T-helper 22 cell (primary cell): Measurements from ENCODE around the gene ADAMTS1.
"Not testable (repeated sequence)": the region's sequence is repeated elsewhere in the genome, so short reads cannot be mapped to it uniquely, and the experiment has no call there.

ENCODE experiments used
- DNase-seq: peaks from one replicate; pipeline ENCODE4 v3.0.0-alpha.2; 2020; ENCODE audit warnings: low read depth

Gene ADAMTS1

DNA sequence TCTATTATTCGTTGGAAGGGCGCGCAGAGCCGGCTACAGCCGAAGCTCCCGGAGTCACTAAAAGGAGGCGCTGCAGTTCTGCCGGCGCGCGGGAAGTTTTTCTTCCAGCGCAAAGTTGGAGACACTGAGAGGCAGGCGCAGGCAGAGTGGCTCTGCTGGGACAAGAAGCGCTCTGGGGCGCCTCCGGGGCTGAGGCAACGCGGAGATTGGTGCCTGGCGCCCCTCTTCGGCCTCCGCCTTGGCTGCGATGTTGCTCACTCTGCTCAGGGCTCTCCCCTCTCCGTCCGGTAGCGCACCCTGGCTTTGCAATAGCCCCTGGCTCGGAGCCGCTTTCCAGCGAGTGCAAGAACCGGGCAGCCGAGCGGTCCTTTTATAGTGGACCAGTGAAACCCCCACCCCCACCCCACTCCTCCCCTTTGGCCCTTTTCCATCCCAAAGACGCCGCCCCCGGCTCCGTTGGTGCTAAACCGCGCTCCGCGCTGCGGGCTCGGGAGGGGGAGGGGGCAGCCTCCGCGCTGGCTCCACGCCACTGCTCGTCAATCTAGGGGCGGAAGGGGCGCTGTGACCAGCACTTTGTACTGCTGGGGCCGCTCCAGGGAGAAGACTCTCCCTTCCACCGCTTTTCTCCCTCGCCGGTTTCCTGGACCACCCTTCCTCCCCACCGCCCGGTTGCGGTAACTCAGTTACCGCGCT, at the start of gene ADAMTS1:
ADAMTS1 (minus strand) TSS at position 344 of the 693 bp plus-strand sequence. CDS start 455 bp downstream, outside the sequence.
- no peak for DNase-seq

GRCh38 chr21:26892151-26892550, 46.9 kb upstream of the ADAMTS1 start:
- no peak for DNase-seq

DNA sequence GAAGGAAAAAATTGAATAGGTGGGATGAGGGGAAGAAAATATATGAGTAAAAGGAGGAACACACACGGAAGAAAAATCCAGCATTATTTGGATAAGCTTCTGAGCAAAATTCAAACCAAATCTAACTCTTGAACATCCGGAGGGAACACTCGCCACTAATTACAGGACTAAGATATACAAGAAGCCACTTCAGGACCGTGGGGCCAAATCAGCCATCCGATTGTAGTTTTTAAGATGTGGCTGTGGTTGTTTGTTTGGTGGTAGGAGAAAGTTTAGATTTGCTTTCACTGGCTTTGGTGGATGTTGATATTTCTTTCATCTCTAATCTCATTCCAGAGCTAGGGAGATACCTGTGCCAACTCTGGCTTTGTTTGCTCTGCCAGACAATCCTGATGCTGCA, 43.7 kb upstream of the ADAMTS1 start:
- DNase-seq = no peak

DNA sequence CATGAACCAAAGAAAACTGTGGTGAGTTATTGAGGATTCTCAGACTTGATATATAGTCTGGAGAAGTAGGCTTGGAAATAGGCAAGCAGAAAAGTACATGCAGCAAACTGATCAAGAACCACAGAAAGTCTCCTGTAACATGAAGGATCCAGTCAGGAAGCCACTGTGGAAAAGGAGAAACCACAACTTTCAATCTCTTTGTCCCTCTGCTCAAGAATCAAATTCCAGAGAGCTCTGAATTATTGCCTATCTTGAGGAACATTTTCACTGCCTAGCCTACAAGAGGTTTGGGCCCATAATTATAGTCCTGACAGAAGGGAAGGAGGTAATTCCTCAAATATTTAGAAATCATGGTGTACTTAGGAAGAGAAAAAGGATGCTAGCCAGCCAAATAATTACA, 43.0 kb upstream of the ADAMTS1 start:
- no peak for DNase-seq

- DNase-seq = no peak
These were observed 42.0 kb upstream of the ADAMTS1 start for GRCh38 chr21:26887251-26887650.

GRCh38 chr21:26884436-26884835, 39.2 kb upstream of the ADAMTS1 start:
- no peak for DNase-seq

DNA sequence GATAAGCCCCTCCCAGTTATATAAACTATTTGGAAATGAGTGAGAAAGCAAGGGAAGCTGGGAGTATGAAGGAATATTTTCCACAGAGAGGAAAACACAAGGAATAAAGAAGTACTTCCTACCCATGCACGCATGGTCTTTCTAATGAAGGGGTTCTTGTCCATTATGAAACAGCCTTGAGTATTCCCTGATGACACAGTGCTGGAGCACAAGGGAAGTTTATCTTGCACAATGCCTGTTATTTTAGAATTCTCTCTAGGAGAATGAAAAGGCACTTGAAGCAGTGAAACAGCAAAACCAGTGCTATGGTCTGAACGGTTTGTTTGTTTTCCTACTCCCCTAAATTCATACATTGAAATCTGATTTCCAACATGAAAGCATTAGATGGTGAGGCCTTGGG, 38.6 kb upstream of the ADAMTS1 start:
- no peak for DNase-seq

DNA sequence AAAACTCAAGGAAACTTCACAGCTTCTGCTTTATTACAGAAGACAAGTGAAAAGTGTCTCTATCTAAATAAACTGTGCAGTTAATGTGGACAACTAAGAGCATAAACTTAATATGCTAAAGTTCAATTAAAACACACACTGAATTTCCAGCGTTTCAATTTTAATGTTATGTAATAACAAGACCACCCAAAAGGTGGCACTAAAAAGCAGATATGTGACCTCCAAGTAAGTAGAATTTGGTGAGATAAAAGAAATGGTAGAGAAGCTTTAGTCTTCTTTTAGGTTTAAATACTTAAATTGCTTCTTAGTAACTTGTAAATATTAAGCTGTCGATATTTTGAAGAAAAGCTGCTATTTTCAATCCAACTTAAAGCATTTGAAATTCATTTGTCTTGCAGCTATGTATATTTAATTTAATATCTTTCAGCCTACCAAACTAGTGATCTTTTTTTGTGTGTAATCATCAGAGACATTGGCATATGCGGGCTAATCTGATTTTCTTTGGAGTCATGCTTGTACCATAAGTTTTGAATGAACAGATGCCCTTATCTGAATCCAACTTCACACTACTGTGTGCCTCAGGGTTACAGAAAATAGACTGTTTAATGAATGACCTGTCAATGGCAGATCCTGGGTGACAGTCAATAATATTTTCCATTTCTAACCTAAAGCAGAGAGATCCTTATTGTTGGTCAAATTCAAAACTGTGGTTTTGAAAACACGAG, 36.5 kb upstream of the ADAMTS1 start:
- no peak for DNase-seq

GRCh38 chr21:26877018-26877417, 31.8 kb upstream of the ADAMTS1 start:
- no peak for DNase-seq

DNA sequence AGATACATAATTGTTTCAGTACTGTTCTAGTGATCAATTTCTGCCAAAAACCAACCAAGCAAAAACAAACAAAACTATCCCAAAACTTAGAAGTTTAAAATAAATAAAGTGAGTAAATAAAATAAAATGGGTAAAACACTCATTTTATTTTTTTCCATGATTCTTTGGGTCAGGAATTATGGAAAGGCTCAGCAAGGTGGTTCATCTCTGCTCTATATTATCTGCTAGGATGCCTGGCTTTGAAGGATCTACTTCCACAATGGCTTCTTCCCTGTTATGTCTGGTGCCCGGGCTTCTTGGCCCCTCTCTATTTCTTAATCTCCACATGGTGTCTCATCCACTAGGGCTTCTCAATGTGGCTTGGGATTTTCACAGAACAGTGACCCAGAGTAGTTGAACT, 29.1 kb upstream of the ADAMTS1 start:
- DNase-seq = no peak

DNA sequence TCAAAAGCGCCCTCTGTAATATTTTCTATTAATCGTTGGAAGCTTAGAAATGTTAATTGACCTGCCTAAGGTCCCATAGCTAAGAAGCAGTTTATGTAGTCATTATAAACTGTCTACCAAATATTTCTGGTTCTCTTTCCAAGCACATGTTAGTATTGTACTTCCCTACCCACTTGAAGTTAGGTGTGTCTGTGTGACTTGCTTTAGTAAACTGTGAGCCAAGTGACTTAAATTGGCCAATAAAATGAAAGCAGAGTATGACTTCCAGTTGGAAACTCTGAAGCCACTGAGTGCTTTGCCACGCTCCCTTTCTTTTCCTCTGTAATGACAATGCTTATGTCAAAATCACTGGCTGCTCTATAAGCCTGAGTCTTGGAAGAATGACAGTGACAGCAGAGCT, 20.6 kb upstream of the ADAMTS1 start:
- DNase-seq = no peak

DNA sequence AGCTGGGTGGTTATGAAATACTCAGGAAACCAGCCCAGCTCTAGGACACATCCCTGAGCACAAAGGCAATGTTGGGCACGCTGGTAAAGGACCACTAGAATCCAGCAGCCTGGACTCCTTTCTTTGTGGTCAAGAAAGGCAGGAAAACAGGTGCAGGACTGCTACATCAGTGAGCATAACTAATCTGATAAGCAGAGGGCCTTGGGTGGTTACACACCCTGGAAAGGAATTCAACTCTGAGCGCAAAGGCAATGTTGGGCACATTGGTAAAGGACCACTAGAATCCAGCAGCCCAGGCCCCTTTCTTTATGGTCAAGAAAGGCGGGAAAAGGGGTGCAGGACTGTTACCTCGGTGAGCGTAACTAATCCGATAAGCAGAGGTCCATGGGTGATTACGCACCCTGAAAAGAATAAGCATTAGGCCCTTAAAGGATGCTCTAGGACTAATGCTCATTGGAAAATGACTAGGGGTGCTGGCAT, 11.7 kb upstream of the ADAMTS1 start:
- not testable (repeated sequence) for DNase-seq

DNA sequence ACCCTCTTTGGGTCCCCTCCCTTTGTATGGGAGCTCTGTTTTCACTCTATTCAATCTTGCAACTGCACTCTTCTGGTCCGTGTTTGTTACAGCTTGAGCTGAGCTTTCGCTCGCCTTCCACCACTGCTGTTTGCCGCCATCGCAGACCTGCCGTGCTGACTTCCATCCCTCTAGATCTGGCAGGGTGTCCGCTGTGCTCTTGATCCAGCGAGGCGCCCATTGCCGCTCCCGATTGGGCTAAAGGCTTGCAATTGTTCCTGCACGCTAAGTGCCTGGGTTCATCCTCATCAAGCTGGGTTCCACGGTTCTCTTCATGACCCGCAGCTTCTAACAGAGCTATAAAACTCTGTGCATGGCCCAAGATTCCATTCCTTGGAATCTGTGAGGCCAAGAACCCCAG, 9.5 kb upstream of the ADAMTS1 start:
- not testable (repeated sequence) for DNase-seq

DNA sequence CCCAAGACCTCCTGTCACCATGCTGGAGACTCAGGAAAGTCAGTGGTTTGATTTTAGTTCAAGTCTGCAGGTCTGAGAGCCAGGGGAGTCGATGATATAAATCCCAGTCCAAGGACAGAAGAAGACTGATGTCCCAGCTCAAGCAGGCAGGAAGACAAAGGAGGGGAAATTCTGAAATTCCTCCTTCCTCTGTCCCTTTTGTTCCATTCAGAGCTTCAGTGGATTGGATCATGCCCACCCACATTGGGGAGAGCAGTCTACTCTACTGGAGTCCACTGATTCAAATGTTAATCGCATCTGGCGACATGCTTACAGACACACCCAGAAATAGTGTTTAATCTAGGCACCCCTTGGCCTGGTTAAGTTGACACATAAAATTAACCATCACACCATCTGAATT, 7.2 kb upstream of the ADAMTS1 start:
- no peak for DNase-seq

- no peak for DNase-seq
These were observed 6.1 kb upstream of the ADAMTS1 start for GRCh38 chr21:26851109-26851944.

GRCh38 chr21:26850116-26850643, 5.0 kb upstream of the ADAMTS1 start:
- no peak for DNase-seq

DNA sequence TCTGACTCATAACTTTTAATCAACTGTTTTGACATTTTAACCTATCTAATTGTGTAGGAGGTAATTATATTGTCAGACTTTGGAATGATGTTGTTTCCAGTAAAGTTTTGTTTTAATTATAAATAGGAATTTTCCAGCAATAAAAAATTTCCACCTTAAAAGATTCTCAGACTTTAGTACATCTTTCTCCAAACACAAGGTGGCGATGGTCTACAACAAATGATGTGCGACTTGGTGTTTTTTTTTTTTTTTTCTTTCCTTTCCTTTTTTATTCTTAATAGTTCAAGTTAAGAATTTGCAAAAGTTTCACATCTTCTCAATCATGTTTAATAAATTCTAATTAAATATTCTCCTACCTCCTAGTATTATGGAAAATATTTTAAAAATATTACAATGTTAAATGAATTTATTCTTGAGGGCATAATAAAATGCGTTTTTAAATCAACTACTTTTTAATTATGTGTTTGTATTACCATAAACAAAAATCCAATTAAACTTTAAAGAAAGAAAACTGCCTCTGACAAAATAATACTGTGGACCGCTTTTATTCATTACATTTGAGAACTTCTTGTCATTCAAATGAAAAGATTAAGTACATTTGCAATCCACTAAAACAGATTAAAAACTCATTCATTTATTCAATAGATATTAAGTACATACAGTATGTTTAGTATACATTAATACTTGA, 4.4 kb upstream of the ADAMTS1 start:
- no peak for DNase-seq

GRCh38 chr21:26847921-26848320, 2.7 kb upstream of the ADAMTS1 start:
- no peak for DNase-seq

DNA sequence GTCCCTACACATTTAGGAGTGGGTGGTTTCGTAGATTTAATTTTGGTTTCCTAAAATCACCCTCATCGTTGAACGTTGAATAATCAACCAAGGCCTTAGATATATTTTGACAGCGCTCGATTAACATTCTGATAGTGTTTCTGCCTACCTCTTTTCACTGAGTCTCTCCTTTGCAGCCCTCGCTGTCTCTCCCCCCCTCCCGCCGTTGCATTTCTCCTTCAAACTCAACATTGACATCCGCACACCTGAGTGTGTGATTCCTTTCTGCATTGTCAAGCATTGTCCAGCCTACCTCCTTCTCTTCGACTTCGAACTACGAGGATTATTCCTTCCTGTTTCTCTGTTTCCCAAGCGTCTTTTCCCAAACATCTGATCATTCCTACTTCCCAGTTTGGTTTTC, 1.8 kb upstream of the ADAMTS1 start:
- no peak for DNase-seq

- DNase-seq = no peak
These were observed 1.1 kb upstream of the ADAMTS1 start for GRCh38 chr21:26846036-26846931.

DNA sequence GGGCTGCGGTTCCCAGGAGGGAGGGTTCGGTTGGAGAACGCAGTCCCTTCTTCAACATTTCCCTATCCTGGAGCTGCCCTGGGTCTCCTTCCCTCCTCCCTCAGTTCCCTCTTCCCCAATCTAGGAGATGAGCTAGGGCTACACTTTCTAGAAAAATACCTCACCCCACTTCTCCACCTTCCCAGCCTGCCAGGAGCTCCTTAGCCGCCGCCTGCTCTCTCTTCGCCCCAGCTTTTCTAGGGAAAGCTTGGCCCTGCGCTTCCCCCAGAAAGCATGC, 488 bp upstream of the ADAMTS1 start:
- DNase-seq = no peak
